Measurements from ENCODE around the gene CRYGN.

The CRYGN gene

GRCh38 chr7:151405056-151405455 is 34.9 kb downstream of the CRYGN start:
- DNase-seq = no peak

DNA sequence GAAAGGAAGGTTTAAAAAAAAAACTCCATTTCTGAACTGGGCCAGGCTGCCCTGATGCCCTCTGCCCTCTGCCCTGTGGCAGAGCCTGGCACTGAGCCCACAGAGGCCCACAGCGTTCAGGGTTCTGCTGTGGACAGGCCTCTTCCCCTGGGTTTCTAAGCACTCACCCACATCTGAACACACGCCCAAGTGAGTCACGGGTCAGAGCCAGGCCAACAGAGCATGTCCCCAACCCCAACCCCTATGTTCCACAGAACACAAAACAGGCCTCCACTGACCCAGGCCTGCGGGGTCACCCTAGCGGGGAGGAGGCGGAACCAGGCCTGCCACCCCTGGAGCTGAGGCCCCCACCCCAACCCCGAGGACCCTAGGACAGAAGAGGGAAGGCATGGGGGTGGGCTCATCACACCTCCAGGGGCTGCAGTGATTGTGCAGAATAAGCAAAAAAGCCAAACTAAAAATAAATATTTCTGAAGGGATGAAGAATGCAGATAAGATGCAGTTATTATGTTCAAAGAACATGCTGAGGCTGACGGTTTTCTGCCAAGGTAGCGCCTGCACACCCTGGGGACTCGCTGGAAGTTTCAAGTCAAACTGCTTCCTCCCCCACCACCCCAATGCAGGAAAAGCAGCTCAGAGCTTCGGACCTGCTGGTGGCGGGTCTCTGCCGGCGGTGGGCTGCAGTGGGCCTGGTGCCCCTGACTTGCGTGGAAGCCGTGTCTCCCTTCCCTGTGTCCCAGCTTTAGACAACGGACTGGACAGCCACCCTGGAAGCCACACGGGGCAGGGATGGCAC is 35.5 kb downstream of the CRYGN start:
- DNase-seq = no peak

- DNase-seq = no peak
These were observed 36.2 kb downstream of the CRYGN start for GRCh38 chr7:151403764-151404163.

DNA sequence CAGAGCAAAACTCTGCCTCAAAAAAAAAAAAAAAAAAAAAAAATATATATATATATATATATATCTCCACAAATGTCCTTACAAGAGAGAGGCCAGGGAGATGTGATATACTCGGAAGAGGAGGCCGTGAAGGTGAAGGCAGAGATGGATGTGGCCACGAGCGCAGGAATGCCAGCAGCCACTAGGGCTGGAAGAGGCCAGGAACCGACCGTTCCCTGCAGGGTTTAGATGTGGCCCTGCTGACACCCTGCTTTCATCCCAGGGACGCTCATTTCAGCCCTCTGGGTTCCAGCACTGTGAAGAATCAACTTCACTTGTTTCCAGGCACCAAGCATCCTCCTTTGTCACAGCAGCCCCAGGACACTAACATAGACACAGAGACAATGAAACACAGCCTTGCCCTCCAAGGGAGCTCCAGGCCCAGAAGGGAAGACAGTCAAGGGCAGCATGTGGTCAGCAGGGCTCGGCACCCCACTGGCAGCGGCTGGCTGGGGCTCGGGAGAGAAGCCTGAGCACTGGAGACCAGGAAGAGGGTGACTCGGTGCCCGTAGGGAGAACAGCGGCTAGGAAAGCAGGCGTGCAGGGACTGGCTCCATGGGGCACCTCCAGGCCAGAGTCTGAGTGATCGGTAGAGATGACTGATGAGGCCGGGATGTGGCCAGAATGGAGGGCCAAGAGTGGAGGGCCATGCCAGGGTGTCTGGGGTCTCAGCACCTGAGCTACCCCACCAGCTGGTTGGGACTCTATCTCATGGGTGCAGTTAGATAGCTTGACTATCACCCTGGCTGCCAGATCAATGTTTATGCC is 37.7 kb downstream of the CRYGN start:
- DNase-seq = no peak

GRCh38 chr7:151400626-151401315 is 39.2 kb downstream of the CRYGN start:
- no peak for DNase-seq

DNA sequence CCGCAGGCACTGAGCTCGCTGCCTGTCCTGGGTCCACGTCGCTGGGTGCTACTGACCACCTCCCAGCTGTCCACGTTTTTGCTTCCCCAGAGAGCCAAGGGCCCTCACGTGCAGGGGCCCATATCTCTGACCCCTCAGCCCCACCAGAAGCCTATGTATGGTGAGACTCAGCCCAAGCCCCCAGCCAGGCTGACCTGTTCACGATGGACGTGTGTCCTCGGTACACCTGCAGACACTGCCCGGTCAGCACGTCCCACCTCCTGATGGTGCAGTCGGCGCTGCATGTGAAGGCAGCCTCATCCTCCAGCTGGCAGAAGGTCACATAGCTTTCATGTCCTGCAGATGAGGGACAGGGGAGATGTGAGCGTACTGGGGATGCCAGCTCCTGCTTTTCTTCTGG is 40.0 kb downstream of the CRYGN start:
- no peak for DNase-seq

DNA sequence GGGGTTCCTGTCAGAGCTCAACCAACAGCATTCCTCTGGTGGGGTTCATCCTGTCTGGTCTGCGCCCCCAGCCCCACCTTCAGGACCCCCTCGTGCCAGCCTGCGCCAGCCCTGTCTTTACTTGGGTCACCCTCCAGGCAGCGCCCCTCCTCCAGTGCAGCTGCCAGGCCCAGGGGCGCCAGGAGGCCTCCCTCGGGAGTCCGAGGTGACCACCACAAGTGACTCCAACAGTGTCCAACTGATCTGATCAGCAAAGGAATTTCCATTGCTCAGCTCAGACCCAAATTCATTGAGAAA is 40.7 kb downstream of the CRYGN start:
- DNase-seq = no peak

GRCh38 chr7:151398446-151399304 is 41.3 kb downstream of the CRYGN start:
- no peak for DNase-seq

- DNase-seq = no peak
These were observed 42.9 kb downstream of the CRYGN start for GRCh38 chr7:151397026-151397425.

DNA sequence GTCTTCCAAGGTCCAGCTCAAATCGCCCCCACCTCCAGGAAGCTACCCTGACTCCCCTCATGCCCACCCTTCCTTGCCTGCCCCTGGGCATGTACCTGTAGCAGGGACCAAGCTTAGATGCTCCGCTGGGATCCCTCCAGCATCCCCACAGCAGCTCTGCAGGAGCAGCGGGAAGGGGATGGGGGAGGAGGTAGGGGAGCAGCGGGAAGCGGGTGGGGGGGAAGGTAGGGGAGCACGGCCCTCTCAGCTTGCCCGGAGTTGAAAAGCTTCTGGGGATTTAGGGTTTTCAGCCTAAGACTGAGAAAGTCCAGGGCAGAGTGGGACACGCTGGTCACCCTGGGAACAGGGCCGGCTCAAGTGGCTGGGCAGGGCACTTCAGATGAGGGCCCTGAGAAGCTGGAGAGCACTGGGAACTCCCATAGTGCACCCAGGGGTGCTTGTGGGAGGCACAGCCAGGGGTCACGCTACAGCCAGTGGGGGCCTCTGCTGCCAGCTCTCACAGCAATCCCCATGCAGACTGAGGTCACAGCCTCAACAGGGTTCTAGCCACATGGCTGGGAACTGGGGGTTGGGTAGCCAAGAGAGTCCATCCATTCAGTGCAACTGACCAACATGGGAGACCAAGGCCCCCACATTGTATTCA is 43.5 kb downstream of the CRYGN start:
- no peak for DNase-seq

DNA sequence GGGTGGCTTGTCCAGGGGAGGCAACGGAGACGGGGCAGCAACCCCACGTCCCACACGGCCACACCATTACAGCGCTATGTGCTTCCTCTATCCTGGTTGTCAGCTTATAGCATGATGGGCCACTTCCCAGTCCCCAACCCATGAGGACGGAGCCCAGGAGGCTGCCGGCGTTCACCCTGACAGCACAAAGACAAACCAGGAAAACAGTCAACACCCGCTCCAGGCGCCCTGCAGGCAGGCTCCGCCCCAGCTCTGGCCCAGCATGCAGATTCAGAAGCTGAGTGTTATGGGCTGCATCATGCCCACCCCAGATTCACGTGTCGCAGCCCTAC is 44.9 kb downstream of the CRYGN start:
- no peak for DNase-seq

DNA sequence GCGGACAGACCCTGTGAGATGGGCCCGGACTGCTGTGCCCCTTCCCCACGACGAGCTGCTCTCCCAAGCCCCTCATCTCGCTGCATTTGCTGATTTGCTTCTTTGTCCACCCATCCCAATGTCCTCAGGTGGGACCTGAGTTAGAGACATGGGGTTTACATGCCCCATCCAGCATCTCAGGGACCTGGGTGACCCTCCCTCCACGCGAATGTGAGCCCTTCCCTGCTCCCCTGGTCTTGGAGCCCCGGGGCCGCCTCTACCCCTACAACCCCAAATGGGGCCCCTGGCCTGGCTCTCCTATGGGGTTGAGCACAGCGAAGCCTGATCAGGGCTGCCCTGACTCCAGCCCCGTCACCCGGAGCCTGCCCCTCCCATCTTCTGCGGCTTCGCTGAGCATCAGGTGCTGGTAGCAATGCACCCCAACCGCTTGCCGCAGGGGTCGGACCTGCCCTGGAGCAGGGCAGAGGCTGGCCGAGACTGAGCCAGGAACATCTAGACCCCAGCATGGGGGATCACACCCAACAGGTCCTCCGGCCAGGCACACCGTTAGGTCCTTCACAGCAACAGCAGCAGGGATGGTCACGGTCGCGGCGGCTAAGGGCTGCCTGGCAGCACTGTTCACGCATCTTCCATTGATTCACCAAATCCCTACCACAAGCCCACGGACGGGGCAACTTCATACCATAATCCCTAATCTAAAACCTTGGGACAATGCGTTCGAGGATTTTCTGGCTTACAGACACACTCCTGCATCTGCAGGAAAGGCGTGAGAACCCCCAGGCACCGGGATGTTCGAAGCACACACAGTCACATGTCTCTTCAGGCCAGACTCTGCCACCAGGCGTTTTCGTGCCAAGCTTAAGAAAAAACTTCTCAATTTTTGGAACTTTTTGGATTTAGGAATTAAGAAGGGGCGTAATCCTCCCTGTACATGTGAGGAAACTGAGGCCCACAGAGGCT is 45.6 kb downstream of the CRYGN start:
- DNase-seq = no peak

DNA sequence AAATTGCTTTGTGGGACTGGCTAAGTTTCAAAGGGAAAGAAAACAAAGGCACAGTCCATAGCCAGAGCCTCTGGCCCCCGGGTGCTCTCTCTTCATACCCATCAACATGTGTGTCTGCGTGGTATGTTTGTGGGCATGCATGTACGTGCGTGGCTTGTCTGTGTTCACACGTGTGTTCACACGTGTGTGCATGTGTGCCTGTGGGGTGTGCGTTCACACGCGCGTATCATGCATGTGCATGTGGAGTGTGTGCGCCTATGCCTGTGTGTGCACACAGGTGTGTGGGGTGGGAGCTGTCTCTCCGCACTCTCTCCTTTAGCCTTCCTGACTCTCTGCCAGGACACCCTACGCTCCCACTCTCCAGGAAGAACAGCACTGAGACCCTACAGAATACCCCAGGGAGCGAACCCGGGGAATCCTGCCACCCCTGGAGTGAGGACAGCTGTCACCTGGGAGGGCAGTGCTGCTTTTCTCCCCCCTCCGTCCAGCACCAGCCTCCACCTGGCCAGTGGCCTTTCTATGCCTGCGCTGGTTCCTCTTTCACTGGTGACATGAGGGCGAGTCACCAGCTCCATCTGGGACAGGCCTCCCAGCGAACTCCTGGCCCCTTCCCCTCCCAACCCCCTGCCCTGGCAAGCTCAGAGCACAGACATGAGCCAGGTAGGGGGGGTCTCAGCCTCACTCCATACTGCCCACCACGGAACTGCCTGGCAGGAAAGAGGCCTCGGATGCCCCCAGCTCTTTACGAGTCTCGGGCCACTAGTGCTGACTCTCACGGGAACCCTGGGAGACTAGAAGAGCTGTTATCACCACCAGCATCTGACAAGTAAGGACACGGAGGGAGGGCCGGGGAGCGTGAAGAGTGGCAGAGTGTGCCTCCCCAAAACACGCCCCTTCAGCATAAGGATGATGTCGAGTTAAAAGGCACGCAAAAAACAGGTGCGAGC is 46.6 kb downstream of the CRYGN start:
- no peak for DNase-seq

DNA sequence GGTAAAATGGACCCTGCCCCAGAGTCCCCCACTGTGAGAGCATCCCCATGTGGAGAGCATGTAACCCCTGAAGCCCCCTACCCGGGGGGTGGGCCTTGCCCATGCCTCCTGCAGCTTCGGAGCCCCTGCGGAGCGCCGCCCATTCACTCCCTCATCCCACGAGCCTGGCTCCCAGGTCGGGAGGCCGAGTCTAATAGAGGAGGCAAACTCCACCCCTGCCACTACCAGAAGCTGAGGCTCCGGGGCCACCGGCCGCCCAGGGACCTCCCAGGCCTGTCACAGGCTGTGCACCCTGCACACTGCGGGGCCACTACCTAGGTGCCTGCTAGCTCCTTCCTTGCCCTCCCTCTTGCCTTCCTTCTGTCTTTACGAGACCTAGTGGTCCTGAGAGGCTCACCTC is 47.5 kb downstream of the CRYGN start:
- no peak for DNase-seq

GRCh38 chr7:151392002-151392401 is 47.9 kb downstream of the CRYGN start:
- DNase-seq = no peak

GRCh38 chr7:151391358-151391730 is 48.6 kb downstream of the CRYGN start:
- no peak for DNase-seq

GRCh38 chr7:151390598-151391357 is 49.2 kb downstream of the CRYGN start:
- no peak for DNase-seq

GRCh38 chr7:151389768-151390597 is 50.0 kb downstream of the CRYGN start:
- DNase-seq = no peak

All from NCI-H1048 (cell line).